ENCODE results near the gene SLITRK3.

SLITRK3 gene

GRCh38 chr3:165195640-165196576 lies at the start of gene SLITRK3:
Gene SLITRK3, minus strand, starts transcription at chr3:165196384. Its CDS starts 5,554 bp downstream, at chr3:165190830.
- no peak for DNase-seq

- DNase-seq, result no peak
Measured at GRCh38 chr3:165243597-165243996, 47.4 kb upstream of the SLITRK3 start.

- no peak for DNase-seq
Measured at GRCh38 chr3:165233501-165234195, 37.5 kb upstream of the SLITRK3 start.

- no peak for DNase-seq
Measured at GRCh38 chr3:165225604-165226003, 29.4 kb upstream of the SLITRK3 start.

GRCh38 chr3:165217739-165218138 lies 21.6 kb upstream of the SLITRK3 start:
- no peak for DNase-seq

- no peak for DNase-seq
Measured at GRCh38 chr3:165212580-165212979, 16.4 kb upstream of the SLITRK3 start.

GRCh38 chr3:165211721-165212120 lies 15.5 kb upstream of the SLITRK3 start:
- no peak for DNase-seq

GRCh38 chr3:165210727-165211126 lies 14.5 kb upstream of the SLITRK3 start:
- DNase-seq, result no peak

- no peak for DNase-seq
Measured at GRCh38 chr3:165210132-165210531, 13.9 kb upstream of the SLITRK3 start.

- DNase-seq, result peak; percentile 55
Measured at GRCh38 chr3:165206454-165207266, 10.5 kb upstream of the SLITRK3 start.

GRCh38 chr3:165204445-165204844 lies 8.3 kb upstream of the SLITRK3 start:
- no peak for DNase-seq

- DNase-seq, result no peak
Measured at GRCh38 chr3:165202995-165203394, 6.8 kb upstream of the SLITRK3 start.

GRCh38 chr3:165201964-165202363 lies 5.8 kb upstream of the SLITRK3 start:
- no peak for DNase-seq

GRCh38 chr3:165197481-165197800 lies 1.3 kb upstream of the SLITRK3 start:
- DNase-seq, result peak; percentile 13

GRCh38 chr3:165196577-165197480 lies 645 bp upstream of the SLITRK3 start:
- peak; percentile 38 for DNase-seq

- DNase-seq, result no peak
Measured at GRCh38 chr3:165195241-165195639, 944 bp downstream of the SLITRK3 start.

GRCh38 chr3:165194511-165195240 lies 1.5 kb downstream of the SLITRK3 start:
- DNase-seq, result no peak

GRCh38 chr3:165193366-165194254 lies 2.6 kb downstream of the SLITRK3 start:
- DNase-seq, result no peak

GRCh38 chr3:165192610-165193192 lies 3.5 kb downstream of the SLITRK3 start:
- DNase-seq, result no peak

GRCh38 chr3:165191491-165191890 lies 4.7 kb downstream of the SLITRK3 start:
- DNase-seq, result no peak

Measured in NCI-H1694 (cell line).